Measurements from ENCODE around the gene CACYBP. TPM values are rescaled to one million over a fixed set of nuclear protein-coding genes. Genes with fewer than 3 reads are reported as not detected.

CACYBP gene
- total RNA-seq, 1 donor from 2014 or later, result 266 TPM

DNA sequence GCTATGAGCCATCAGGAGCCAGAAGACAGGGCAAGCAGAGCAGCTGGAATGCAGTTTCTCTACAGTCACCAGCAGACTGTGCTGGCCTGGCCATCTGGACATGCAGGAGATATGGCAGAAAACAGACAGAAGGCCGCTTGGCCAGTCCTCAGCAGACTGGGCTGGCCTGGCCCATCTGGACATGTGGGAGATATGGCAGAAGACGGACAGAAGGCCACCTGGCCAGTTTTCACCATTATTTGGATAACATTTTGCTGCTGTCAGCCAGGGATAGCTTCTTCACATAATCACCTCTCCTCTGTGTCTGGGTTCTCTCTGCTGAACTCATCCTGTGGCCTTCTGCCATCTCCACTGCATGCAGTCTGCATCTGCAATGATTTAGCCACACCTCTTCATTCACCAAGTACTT lies 25.0 kb upstream of the CACYBP start:
- DNase-seq, result no peak

DNA sequence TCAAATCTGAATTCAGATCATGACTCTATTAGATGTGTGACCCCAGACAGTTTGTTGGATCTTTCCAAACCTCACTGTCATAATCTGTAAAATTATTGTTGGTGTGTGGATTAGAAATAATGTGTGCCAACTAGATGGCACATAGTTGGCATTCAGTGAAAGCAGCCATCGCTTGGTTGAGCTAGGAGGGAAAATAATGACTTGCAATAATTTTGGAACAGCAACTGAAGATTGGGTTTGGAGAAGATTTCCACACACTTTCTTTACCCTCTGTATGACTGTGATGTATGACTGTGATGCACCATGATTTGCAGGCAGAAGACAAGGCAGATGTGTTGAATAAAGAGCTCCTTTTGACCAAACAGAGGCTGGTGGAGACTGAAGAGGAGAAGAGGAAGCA lies 24.0 kb upstream of the CACYBP start:
- no peak for DNase-seq

DNA sequence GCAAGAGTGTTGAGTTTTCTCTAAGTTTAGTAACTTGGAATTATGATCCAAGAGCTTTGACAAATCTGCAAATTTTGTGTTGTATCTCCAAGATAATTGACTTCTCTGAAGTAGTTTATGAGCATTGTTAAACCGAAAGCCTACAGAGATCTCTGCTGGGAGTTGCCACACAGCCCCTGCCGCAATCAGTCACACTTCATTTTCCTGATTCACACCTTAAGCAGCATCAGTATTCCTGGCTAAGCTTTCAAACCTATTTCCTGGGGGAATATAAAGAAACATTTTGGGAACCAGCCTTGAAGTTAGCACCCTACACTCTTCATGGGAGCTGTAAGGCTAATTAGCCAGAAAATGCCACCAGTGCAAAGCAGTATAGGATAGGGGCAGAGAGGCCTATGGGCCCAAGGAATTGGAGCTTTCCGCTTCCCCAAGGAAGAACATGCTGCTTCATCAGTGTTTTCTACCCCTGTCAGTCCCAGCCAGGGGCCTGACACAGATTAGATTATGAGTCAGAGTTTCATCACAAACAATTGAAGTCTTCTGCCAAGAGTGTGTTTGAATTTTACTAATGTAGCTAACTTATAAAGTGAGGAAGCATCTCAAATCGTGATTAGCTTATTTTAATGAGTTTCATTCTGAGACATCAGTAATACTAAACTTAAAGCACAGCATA lies 23.2 kb upstream of the CACYBP start:
- DNase-seq, result no peak

DNA sequence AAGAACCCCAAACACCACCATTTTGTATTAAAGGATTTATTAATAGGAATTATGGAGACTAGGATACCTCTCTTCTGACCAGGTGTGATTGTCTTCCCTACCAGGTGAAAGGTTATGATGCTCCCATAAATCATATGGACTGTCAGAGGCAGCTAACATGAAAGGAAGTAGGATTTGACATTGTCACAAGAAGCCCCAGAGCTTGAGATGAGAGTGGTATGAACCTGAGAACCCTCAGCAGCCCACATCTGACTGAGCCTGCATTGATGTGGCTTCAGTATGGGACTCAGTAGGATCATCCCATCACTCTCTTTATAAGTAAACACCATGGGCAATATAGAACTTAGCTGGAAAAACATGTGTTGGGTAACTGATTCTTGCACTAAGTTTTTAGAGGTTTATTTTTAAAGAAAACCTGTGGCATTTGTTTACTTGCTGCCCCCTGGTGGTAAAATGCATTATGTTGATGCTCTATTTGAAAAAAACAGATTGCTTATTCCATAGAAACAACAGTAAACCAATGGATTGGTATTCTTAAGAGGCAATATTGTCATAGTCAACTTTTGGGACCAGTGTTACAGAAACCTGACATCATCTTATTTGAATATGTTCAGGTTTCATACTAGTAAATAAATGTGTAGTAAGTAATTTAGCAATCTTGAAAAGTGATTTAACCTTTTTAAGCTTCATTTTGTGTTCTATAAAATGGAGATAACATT lies 16.6 kb upstream of the CACYBP start:
- peak; percentile 73 for DNase-seq

DNA sequence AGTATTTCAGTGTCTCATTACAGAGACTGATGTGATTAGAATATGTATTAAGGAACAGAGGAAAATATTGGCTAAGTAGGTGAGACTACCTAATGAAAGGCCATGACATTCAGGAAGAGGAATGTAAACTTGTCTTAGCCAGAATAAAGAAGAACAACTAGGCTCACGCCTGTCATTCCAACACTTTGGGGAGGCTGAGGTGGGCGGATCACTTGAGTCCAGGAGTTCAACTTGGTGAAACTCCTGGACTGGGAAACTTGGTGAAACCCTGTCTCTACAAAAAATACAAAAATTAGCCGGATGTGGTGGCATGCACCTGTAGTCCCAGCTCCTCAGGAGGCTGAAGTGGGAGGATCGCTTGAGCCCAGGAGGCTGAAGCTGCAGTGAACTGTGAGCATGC lies 14.8 kb upstream of the CACYBP start:
- DNase-seq, result no peak

DNA sequence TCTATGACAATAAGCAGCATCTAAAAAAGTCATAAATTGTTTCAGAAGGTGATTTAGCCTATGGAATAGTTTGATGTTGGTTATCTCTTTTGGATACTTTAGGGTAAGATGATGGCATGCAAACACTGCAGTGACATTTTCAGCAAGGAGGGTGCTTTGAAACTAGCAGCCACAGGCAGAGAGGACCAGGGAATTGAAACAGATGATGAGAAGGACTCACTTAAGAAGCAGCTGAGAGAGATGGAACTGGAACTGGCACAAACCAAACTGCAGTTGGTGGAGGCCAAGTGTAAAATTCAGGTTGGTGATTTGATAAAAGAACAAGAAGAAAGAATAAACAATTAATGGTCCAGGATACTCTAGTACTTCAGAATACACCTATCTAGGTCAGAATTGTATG lies 11.2 kb upstream of the CACYBP start:
- no peak for DNase-seq

DNA sequence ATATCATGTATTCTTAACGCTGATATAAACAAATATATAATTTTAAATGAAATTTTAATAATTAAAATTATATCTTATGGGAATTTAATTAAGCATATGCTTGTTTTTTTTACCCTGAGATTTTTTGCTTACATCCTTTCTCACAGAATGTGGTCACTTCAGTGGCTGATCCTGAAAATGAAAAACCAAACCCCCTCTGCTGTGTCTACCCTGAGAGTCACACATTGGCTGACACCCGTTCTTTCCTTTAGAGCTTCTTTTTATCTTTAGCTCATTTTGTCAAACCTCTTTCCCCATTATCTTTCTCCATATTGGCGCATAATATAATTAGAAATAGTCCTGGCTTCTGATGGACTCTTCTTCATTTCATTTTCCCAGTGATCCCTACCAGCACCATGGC lies 10.8 kb upstream of the CACYBP start:
- DNase-seq, result no peak

DNA sequence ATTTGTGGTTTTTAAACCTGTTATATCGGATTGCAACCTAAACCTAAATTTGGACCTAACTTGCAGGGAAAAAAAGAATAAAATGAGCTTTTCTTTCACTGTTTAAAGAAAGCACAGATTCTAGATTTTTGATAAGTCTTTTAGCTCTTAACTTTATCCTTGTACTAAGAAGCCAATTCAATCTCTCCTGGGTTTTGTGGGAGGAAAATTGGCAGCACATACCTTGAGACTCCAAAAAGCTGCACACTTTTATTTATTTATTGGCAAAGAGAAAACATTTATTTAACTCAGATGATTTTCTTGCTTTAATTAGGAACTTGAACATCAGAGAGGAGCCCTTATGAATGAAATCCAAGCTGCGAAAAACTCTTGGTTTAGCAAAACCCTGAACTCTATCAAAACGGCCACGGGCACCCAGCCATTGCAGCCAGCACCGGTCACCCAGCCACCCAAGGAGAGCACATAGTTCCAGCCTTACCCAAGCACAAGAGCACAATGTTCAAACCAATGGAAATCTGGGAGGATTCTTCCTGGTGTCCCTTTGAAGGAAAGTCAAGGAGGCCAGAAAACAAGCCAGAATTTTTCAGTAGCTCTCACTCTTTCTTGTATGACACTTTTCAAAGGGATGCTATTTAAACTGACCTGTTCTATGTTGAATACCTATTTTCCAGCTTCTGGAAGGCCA lies 10.1 kb upstream of the CACYBP start:
- no peak for DNase-seq

DNA sequence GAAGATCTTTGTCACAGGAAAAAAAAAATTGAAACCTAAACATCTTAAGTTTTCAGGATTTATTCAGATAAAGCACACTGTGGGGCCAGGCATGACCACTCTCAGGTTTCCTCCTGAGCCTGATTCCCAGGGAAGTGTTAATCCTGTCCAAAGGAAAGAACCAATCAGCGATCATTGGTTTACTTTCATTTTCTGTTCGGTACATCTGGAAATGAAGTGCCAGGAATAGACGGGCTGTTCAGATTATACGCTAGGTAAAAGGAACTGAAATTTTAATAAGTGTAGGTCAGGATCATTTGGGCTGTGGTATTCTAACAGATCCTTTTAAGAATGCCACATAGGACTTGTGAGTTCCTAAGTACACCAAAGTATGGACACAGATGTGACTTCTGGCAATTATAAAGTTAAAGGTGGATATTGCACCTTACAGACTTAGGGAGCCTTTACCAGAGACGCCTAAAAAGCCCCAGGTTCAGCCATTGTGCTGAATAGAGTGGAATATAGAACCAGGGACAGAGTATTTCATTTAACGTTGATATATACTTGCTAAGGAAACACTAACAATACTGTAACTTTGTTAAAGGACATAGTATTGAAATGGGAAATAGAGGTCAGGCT lies 9.3 kb upstream of the CACYBP start:
- DNase-seq, result peak; percentile 87

DNA sequence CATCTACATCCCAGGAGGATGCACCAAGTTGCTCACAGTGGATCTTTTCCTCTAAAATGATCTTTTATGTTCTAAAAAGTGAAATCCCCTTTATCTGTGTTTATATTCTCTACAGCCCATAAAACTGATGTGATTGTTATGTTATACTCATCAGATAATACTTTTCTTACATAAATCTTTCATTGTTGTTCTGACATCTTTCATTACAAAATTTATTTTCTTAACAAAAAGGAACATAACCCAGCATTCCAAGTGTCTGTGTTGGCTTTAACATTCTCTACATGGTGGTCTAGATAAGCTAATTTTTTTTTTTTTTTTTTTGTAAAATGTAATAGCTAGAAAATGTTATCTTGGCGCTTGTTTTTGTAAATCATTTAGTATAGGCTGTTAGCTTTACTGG lies 8.3 kb upstream of the CACYBP start:
- no peak for DNase-seq

DNA sequence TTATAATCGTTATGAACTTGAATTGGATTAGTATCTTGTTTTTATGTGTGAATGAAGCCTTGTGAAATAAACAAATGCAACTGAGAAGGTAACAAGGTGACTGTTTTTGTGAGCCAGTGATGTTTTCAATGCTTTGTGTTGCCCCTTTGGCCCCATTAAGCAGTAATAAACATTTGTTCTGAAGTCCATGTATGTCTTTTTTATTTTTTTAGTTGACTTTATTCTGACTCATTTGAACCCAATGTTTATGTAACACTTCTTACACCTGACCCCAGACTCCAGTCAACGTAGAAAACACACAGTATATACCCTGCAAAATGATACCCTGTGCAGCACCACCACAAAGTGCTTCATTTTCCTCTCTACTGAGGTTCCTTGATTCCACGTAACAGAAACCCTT lies 4.6 kb upstream of the CACYBP start:
- no peak for DNase-seq

DNA sequence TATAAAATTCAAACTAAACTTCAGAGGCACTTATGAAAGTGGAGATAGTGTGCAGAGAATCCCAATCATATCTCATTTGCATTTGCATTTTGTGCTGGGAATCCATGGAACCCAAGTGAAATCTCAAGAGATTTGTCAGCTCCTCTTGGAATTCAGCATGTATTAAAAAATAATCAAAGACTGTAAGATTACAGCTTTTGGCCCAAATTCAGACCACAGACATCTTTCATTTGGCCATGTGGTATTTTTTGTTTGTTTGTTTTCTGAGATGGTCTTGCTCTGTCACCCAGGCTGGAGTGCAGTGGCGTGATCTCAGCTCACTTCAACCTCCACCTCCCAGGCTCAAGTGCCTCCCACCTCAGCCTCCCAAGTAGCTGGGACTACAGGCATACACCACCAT lies 3.8 kb upstream of the CACYBP start:
- DNase-seq, result no peak

DNA sequence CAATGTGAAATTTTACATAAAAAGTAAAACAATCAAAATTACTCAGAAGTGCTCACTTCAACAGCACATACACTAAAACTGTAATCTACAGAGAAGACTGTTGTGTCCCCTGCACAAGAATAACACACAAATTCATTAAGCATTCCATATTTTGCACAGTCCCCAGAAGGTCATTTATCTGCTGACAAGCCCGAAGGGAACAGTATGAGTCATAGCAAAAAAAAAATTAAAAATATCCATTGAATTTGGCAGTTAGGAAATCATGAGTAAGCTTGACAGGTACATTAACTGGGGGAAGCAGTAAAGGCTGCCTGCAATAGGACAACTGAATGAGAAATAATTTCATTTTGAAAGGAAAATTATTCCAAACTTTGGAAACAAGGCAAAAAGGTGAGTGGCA lies 3.3 kb upstream of the CACYBP start:
- DNase-seq, result peak; percentile 72

DNA sequence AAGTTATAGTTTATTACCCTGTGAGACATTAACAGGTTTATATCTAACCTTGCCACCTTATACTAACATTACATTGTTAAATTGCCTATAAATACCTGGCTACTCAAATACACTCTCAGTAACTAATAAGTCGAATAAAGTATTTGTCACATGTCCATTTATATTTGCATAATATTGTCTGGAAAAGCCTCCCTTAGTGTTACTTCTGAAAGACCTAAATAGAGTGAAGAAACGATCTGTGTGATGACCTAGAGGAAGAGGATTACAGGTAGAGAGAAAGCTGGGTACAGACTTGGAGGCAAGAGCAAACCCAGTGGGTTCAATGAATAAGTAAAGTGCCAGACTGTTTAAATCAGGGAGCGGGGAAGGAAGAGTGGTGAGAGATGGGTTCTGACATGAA lies 2.7 kb upstream of the CACYBP start:
- no peak for DNase-seq

DNA sequence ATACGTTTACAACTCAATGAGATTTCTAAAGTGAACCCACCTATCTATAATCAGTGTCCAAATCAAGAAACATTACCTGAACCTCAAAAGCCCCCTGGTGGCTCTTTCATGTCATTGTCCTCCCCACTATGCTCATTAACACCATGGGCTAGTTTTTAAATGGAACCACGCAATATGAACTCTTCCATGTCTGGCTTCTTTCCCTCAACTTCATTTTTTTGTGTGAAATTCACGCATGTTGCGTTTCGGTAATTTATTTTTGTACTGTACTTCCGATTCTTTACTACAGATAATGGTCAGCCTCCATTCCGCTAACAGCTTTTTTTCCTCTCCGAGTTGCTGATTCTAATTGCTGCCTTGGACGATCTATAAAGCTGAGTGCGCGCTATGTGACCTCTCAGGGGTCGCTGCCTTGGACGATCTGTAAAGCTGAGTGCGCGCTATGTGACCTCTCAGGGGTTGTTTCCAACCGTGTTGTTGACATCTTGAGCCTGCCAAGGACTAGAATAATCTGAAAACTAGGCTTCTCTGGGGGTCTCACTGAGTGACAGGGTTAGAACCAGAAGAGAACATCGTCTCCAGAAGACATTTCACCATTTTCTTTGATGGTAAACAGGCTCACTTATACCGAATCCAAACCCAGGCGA lies 1.1 kb upstream of the CACYBP start:
- peak; percentile 76 for DNase-seq

DNA sequence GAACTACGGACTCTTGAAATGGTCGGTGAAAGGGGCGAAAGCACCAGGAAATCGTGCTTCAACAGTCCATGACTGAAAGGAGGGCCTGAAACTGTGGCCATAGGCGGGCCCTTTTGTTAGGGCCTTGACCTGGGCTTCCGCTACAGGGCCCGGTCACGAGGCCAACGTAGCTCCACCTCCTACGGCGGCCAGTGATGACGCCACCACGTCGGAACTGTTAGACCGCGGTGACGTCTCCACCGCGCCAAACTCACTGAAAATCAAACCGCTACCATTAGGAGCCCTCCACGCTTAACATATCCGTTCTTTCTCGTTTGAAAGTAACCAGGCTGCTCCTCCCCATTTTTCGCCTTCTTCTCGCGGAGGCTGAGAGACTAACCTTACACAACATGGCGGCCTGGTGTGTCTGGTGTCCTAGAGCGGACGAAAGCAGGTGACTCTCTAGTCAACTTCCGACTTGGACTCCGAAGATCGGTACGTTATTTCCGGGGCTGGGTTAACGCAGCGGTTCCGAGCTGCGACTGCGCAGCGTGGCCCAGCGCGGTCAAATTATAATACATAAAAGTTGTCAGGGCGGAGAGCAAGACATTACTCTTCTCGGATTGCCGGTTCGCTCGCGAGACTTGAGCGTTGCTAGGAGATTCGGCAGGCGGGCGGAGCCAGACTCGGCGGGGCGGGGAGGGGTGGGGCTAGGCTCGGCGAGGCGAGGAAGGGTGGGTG lies 371 bp upstream of the CACYBP start:
- peak; percentile 99 for DNase-seq

DNA sequence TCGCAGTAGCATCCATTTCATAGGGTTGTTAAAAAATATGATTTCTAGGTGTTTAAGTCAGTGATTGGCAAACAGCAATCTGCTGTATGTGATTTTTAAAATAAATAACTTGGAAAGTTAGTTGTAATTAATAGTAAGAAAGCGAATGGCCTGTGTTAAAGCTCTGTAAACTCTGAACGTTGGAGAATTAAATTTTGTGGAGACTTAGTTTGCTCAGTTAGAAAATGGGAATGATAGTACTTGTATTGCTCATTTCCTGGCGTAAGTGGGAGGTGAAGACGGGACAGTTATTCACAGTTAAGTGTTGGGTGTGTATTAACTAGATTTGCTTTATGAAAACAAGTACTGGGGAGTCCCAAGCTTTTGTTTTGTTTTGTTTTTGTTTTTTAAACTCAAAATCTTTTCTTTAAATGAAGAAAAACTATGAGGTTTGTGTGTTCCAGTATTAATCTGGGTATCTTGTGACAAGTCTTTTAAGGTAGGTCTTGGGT lies 995 bp downstream of the CACYBP start:
- DNase-seq, result peak; percentile 38

DNA sequence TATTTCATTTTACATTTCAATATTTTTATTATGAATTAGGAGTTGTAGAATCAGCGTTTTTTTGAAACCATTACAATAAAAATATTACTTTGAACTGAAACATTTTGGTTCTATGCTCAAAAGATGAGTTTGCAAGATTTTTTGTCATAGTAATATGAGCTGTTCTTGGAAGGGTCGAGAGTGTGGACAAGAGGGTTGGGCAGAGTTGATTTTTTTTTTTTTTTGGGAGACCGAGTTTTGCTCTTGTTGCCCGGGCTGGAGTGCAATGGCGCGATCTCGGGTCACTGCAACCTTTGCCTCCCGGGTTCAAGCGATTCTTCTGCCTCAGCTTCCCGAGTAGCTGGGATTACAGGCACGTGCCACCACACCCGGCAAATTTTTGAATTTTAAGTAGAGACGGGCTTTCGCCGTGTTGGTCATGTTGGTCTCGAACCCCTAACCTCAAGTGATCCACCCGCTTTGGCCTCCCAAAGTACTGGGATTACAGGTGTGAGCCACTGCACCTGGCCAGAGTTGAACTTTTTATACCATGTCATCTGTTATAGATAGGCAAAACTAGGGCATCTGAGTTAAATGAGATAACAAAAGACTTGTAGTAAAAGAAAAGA lies 3.3 kb downstream of the CACYBP start:
- no peak for DNase-seq

DNA sequence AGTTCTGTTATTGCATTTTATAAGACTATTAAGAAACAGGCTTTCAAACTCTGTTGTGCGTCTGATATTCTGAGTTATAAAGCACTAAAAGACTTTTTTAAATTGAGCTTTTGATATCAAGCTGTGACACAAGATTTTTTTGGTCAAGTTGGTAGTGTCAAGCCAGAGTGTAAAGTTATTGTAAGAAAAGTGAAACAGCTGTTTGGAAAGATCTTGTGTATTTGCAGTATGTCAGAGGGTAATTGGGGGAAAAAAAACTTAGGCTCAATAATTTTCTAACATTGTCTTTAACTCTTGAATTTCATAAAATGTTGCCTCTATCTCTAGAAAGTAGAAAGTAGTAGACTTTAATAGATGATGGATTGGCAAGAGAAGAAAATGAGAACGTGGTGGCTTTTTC lies 3.8 kb downstream of the CACYBP start:
- no peak for DNase-seq

DNA sequence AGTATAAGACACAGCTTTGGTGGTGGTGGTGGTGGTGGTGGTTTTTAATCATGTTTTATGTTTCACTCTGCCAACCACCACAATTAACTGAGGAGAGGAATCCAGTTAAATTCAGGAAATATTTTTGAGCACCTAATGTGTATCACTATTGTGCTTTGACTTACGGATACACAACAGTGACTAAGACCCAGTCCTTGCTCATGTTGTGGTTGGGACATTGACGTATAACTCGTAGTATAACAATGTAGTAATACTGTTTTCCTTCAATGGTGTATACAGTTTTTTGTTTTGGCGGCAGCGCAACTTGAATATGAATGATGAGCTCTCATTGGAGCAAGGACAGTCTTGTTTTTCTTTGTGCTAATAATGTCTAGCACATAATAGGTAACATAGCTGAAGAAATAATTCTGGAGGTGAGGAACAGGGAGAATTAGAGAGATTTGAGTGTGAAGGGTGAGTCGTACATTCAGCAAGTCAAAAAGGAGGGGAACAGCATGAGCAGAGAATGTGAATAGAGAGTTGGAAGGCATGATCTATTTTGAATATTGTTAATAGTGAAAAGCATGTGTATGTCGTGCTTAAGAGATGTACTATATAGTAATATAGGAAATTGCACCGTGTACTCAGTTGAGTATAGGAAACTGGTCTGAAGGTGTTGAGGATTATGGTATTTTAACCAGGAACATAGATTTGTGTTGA lies 5.5 kb downstream of the CACYBP start:
- DNase-seq, result no peak

DNA sequence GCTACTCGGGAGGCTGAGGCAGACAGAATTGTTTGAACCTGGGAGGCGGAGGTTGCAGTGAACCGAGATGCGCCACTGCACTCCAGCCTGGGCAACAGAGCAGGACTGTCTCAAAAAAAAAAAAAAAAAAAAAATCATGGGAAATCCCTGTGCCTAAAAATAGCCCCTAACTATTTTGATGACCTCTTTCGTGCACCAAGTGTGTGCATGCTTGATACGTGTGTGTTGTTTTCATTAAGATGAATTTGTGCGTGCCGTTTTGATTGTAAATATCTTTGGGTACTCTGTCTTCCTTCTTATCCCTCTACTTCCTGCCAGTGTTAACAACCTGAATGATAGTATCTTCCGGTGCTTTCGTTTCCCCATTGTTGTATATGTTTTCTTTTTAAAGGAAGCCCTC lies 9.8 kb downstream of the CACYBP start:
- DNase-seq, result peak; percentile 30
